ENCODE measurements around the gene RASSF6.

DNA sequence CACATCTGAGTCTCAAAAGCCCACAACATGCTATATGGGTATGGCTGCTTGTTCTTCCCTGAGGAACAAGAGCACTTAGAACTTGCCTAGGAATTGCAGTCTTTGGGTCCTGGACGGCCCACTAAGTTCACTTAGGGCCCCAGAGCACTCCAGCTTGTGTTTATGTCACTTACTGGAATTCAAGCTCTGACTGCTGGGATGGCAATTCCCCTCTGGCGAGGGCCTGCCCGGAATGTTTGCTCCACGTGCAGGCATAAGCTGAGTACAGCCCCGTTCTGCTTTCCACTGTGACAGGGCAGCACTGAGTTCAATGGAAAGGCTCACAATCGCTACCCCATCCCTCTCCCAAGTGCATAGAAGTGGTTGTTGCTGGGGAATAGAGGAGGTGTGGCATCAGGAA lies 25.9 kb upstream of the RASSF6 start:
- no peak for TF ChIP-seq JUN (IDR thresholded peaks at IDR 0.05; ENCODE audit: low read depth, low read length)
- no peak for TF ChIP-seq HDAC6 (IDR thresholded peaks at IDR 0.05; ENCODE audit: low read depth, low read length)
- TF ChIP-seq USF2 (IDR thresholded peaks at IDR 0.05; ENCODE audit: low read length): no peak
- no peak for TF ChIP-seq JUND (IDR thresholded peaks at IDR 0.05; ENCODE audit: low read length)
- TF ChIP-seq TAF1 (IDR thresholded peaks at IDR 0.05; ENCODE audit: low read depth, low read length): no peak
- no peak for TF ChIP-seq SIRT6 (IDR thresholded peaks at IDR 0.05; ENCODE audit: low read length)

All from H1 (cell line).